AG09309 (cell line): Measurements from ENCODE around the gene RFX2.

Source experiments
- DNase-seq: peaks from one replicate; pipeline ENCODE4 v3.0.0-alpha.2; 2010; ENCODE audit warnings: low read depth
- H3K4me3 ChIP-seq: 2 replicates; pipeline ENCODE4 v1.5.1; 2011; ENCODE audit warnings: mild to moderate bottlenecking, low read depth, low read length, moderate library complexity; ENCODE audit not compliant: control insufficient read depth
- CTCF ChIP-seq: IDR thresholded peaks from 2 replicates; pipeline ENCODE4 v1.5.1; 2011; ENCODE audit warnings: mild to moderate bottlenecking, low read depth, low read length, inconsistent platforms; ENCODE audit not compliant: insufficient read depth, control insufficient read depth; ENCODE audit errors: missing control alignments

Gene RFX2

DNA sequence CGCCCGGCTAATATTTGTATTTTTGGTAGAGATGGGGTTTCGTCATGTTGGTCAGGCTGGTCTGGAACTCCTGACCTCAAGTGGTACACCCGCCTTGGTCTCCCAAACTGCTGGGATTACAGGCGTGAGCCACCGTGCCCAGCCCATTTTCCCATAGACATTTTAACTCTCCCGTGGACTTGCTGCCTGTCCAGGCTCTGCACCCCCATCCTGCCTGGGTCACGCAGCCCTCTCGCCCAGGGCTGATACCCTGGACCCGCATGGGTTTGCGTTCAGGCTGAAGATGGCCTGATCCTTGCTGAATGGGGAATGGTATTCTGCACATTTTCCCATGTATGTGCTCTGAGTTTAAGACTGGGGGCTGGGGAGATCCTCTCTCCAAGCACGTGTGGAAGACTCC, 86.4 kb downstream of the RFX2 start:
- no peak overlapping the region for H3K4me3 ChIP-seq
- DNase-seq = no peak
- no peak for TF ChIP-seq CTCF

DNA sequence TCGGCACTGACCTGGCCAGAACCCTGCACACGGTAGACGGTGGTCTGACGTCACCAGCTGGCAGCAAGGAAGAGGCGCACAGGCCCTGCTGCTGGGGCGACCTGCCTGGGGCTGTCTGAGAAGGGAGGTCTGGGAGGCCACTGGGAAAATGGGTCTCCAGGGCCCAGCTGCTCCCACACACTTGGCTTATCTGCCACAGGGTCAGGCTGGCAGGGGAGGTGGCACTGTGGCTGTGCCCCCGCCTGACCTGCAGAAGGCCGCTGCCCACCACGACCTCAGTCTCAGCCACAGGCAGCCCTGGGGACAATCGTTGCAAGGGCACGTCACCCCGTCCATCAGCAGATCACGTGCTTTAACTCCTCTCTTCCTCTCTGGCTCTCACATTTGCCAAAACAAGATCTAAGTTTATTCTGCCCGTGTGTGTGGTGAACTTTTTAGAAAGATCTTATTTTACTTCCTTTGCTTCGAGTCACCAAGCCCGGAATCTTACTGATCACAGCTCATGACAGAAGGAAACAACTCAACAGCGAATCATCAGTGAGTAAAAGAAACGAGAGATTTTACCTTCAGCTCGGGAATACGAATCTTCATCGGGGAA, 87.1 kb downstream of the RFX2 start:
- TF ChIP-seq CTCF = no peak
- H3K4me3 ChIP-seq = no peak overlapping the region
- no peak for DNase-seq

DNA sequence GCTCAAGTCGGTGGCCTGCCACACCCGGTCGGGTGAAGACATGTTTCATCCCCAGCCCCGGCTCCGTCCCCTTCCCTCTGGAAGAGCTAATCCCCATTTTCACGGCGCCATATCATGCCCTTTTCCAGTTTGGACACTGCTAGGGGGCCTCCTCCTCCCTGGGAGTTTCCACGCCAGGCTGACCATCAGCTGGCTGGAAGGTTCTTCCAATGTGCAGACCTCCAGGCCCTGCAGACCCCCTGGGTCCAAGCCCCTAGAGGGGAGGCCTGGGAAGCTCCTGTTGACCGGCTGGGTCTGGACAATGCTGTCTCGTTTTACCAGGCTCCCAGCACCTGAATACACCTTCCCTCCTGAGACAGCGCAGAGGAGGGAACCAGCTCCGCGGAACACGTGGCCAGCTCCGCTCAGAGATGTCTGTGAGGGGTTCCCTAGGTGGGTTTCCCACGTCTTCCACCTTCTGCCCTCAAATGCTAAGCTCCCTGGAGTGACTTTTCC, 87.7 kb downstream of the RFX2 start:
- TF ChIP-seq CTCF = no peak
- H3K4me3 ChIP-seq = no peak overlapping the region
- no peak for DNase-seq

DNA sequence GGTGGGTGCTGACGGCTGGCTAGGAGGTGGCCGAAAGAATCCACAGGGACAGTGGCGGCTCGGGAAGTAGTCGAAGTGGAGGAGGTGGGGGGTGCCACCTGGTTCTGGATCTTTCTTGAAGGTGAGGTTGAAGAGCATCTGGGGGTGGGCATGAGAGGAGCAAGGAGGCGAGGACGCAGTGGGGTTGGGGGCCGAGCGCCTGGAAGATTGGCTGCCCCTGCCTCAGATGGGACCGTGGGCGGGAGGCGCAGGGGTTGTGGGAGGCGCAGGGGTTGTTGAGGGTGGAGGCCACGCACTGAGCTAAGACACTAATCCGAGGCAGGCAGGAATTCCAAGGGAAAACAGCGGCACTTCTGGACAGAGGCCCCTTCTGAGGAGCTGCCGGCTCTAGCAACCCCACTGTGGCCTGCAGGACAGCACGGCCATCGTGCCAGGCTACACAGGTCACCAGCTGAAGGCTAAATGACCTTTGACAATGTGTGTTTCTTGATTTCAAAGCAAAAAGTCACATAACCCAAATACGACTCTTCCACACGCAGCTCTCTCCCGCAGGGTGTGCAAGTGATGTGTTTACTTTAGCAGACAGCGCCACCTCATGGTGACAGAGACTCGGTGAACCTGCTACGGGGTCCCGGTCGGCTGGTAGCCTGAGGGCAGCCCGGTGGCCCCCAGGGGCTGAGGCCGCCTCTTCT, 88.3 kb downstream of the RFX2 start:
- H3K4me3 ChIP-seq = no peak overlapping the region
- TF ChIP-seq CTCF = peak; percentile 55
- no peak for DNase-seq

GRCh38 chr19:6020972-6021805, 89.1 kb downstream of the RFX2 start:
- no peak for DNase-seq
- H3K4me3 ChIP-seq = no peak overlapping the region
- no peak for TF ChIP-seq CTCF

GRCh38 chr19:6020166-6020882, 90.0 kb downstream of the RFX2 start:
- H3K4me3 ChIP-seq = no peak overlapping the region
- DNase-seq = no peak
- no peak for TF ChIP-seq CTCF
